Body of pancreas (tissue), 4 donors: ENCODE data around the gene CTNNA2. TPM values are rescaled to one million over a fixed set of nuclear protein-coding genes. Genes with fewer than 3 reads are reported as not detected.

Experiments used
- ATAC-seq: fragments of 150-250 bp; one replicate; pipeline ENCODE4 v1.9.1; 2016
- DNase-seq, 4 donors: peaks; one replicate each; pipeline ENCODE4 v3.0.0-alpha.2; 2019
- H3K27ac ChIP-seq, 4 donors: fragments of 200-600 bp; sonication (generic); 1 replicate in 3 of 4; 2 replicates in 1 of 4; pipeline versions ENCODE4 v1.5.1 to v1.6.1; 2016 to 2019; ENCODE audit warnings: mild to moderate bottlenecking in 1 of 4, mixed read lengths in 1 of 4, moderate library complexity in 1 of 4
- H3K27me3 ChIP-seq, 2 donors: fragments of 200-600 bp; sonication (generic); one replicate each; pipeline ENCODE4 v1.6.0; 2016; ENCODE audit warnings: mild to moderate bottlenecking in 1 of 2
- H3K36me3 ChIP-seq, 2 donors: fragments of 200-600 bp; sonication (generic); replicated peaks in 1 of 2; 2 replicates each; pipeline ENCODE4 v1.5.1; 2016; ENCODE audit warnings: low read depth in 2 of 2; ENCODE audit not compliant: insufficient read depth in 1 of 2
- H3K4me1 ChIP-seq: fragments of 200-600 bp; sonication (generic); one replicate; pipeline ENCODE4 v1.6.0; 2016
- H3K4me3 ChIP-seq, 2 donors: fragments of 200-600 bp; sonication (generic); 1 replicate in 1 of 2; 2 replicates in 1 of 2; pipeline ENCODE4 v1.5.1; 2016 to 2019
- H3K9me3 ChIP-seq, 3 donors: fragments of 200-600 bp; sonication (generic); 1 replicate in 2 of 3; 2 replicates in 1 of 3; pipeline ENCODE4 v1.5.1; 2016
- CTCF ChIP-seq, 7 experiments: fragments of 450-650 bp in 4 of 7; fragments of 200-600 bp in 3 of 7; sonication (generic) in 3 of 7; IDR thresholded peaks; one replicate each; pipeline ENCODE4 v1.5.1; 2016 to 2019; ENCODE audit warnings: antibody characterized with exemption in 7 of 7
- POLR2A ChIP-seq, 3 donors: fragments of 450-650 bp; IDR thresholded peaks; one replicate each; pipeline ENCODE4 v1.6.1; 2016; ENCODE audit warnings: antibody characterized with exemption in 3 of 3, mild to moderate bottlenecking in 2 of 3
- WGBS, 2 donors: methylation state at CpG; one replicate each; pipeline ENCODE4 v1.1.5; 2017; 5-methylcytosine and 5-hydroxymethylcytosine counted together
- intact Hi-C: fragments of 100-400 bp; cut with DNase I; formaldehyde crosslinking; loops from one replicate; pipeline ENCODE4 v1.15.1; 2023
- total RNA-seq, 2 donors: library from RNA; depleted of rRNA; stranded (reverse); fragments of >200 nt; gene quantifications; one replicate each; pipeline ENCODE4 v1.1.0, GENCODE V29; 2016

The CTNNA2 gene
- total RNA-seq, 2 donors from 2014 or later: 0.52 to 29.3 TPM

GRCh38 chr2:80643598-80643997, 1130.7 kb downstream of the CTNNA2 start:
- TF ChIP-seq CTCF (IDR thresholded peaks at IDR 0.05) (no peak), POLR2A (IDR thresholded peaks at IDR 0.05) (no peak)
- Histone ChIP-seq H3K27ac (no peak overlapping the region), H3K4me1 (peaks cover 5% of the 10 kb centered on the region), H3K36me3 (no peaks in the 10 kb centered on the region), H3K9me3 (no peaks in the 10 kb centered on the region), H3K4me3 (no peak overlapping the region), H3K27me3 (no peaks in the 10 kb centered on the region)
- intact Hi-C loops: no loop called here
- ATAC-seq (no peak), DNase-seq (no peak)

GRCh38 chr2:80651435-80651834, 1138.6 kb downstream of the CTNNA2 start:
- DNase-seq: no peak
- intact Hi-C loops: no loop called here
- 26 to 45% methylated on average over 1 of the region's 1 CpG for WGBS, 2 donors
- Histone ChIP-seq H3K4me3 (no peak overlapping the region), H3K36me3 (no peaks in the 10 kb centered on the region), H3K9me3 (no peaks in the 10 kb centered on the region), H3K27me3 (no peaks in the 10 kb centered on the region), H3K4me1 (no peaks in the 10 kb centered on the region), H3K27ac (no peak overlapping the region)
- TF ChIP-seq CTCF (IDR thresholded peaks at IDR 0.05) (no peak), POLR2A (IDR thresholded peaks at IDR 0.05) (no peak)
- ATAC-seq: no peak

GRCh38 chr2:80655265-80655664, 1142.4 kb downstream of the CTNNA2 start:
- Histone ChIP-seq H3K9me3 (no peaks in the 10 kb centered on the region), H3K4me1 (no peaks in the 10 kb centered on the region), H3K27me3 (no peaks in the 10 kb centered on the region), H3K27ac (no peak overlapping the region), H3K36me3 (no peaks in the 10 kb centered on the region), H3K4me3 (no peak overlapping the region)
- DNase-seq: no peak
- intact Hi-C loops: no loop called here
- WGBS, 2 donors: 68% methylated on average over 1 of the region's 1 CpG
- TF ChIP-seq POLR2A (IDR thresholded peaks at IDR 0.05) (no peak), CTCF (IDR thresholded peaks at IDR 0.05) (no peak)
- no peak for ATAC-seq

- H3K4me3 ChIP-seq: no peak overlapping the region
- WGBS, 2 donors: 28% methylated on average over 4 of the region's 4 CpGs
These were observed 1157.9 kb downstream of the CTNNA2 start for GRCh38 chr2:80670763-80671162.

More at GRCh38 chr2:80670763-80671162, 1157.9 kb downstream of the CTNNA2 start:
- no peak for DNase-seq
- no peaks in the 10 kb centered on the region for H3K4me1 ChIP-seq
- H3K27ac ChIP-seq: no peak overlapping the region
- no peaks in the 10 kb centered on the region for H3K27me3 ChIP-seq
- TF ChIP-seq CTCF (IDR thresholded peaks at IDR 0.05) (no peak), POLR2A (IDR thresholded peaks at IDR 0.05) (no peak)
- intact Hi-C loops: no loop called here
- no peaks in the 10 kb centered on the region for H3K36me3 ChIP-seq
- ATAC-seq: no peak
- H3K9me3 ChIP-seq: no peaks in the 10 kb centered on the region
